IPS DF 4.7 (cell line): ENCODE results near the gene CRADD.

Source experiments
- DNase-seq: peaks from one replicate; pipeline ENCODE4 v3.0.0-alpha.2; 2013; ENCODE audit warnings: low spot score; ENCODE audit errors: extremely low read depth

CRADD gene

GRCh38 chr12:93805736-93806141 lies 128.6 kb downstream of the CRADD start:
- no peak for DNase-seq

GRCh38 chr12:93807354-93807753 lies 130.2 kb downstream of the CRADD start:
- DNase-seq = no peak

GRCh38 chr12:93808169-93808899 lies 131.2 kb downstream of the CRADD start:
- no peak for DNase-seq

GRCh38 chr12:93812626-93813025 lies 135.5 kb downstream of the CRADD start:
- DNase-seq = no peak

- DNase-seq = no peak
These were observed 136.0 kb downstream of the CRADD start for GRCh38 chr12:93813186-93813585.

- no peak for DNase-seq
These were observed 137.0 kb downstream of the CRADD start for GRCh38 chr12:93813972-93814821.

- DNase-seq = no peak
These were observed 141.4 kb downstream of the CRADD start for GRCh38 chr12:93818488-93819049.

GRCh38 chr12:93819050-93819491 lies 141.9 kb downstream of the CRADD start:
- DNase-seq = no peak

- no peak for DNase-seq
These were observed 146.6 kb downstream of the CRADD start for GRCh38 chr12:93823616-93824391.

- peak; percentile 41 for DNase-seq
These were observed 147.6 kb downstream of the CRADD start for GRCh38 chr12:93824514-93825500.

GRCh38 chr12:93825501-93825888 lies 148.3 kb downstream of the CRADD start:
- no peak for DNase-seq

GRCh38 chr12:93825931-93826555 lies 148.9 kb downstream of the CRADD start:
- DNase-seq = no peak

- no peak for DNase-seq
These were observed 150.0 kb downstream of the CRADD start for GRCh38 chr12:93827179-93827578.

- no peak for DNase-seq
These were observed 150.5 kb downstream of the CRADD start for GRCh38 chr12:93827669-93828068.

- no peak for DNase-seq
These were observed 151.8 kb downstream of the CRADD start for GRCh38 chr12:93829016-93829415.

- DNase-seq = no peak
These were observed 154.2 kb downstream of the CRADD start for GRCh38 chr12:93831374-93831773.

- DNase-seq = no peak
These were observed 155.0 kb downstream of the CRADD start for GRCh38 chr12:93832131-93832530.

GRCh38 chr12:93833946-93834345 lies 156.8 kb downstream of the CRADD start:
- DNase-seq = no peak

- DNase-seq = no peak
These were observed 159.6 kb downstream of the CRADD start for GRCh38 chr12:93836620-93837260.
